NCI-H187 treated with DMSO at 0.1 percent for 48 hours (cell line): ENCODE data around the gene GPR173.

Source experiments
- DNase-seq: peaks from one replicate; lab custom pipeline; 2025; lab: John Stamatoyannopoulos, UW

The GPR173 gene

GRCh38 chrX:53089925-53090324, 41.3 kb downstream of the GPR173 start:
- DNase-seq, result no peak

GRCh38 chrX:53091354-53091753, 42.8 kb downstream of the GPR173 start:
- no peak for DNase-seq

- no peak for DNase-seq
Measured at GRCh38 chrX:53093177-53093655, 44.6 kb downstream of the GPR173 start.

- DNase-seq, result peak; percentile 26
Measured at GRCh38 chrX:53093748-53094581, 45.4 kb downstream of the GPR173 start, which contains the start of gene KANTR. KANTR (plus strand) TSS chrX:53094142; CDS start chrX:53124273, 30,131 bp downstream.

- no peak for DNase-seq
Measured at GRCh38 chrX:53094582-53094905, 46.0 kb downstream of the GPR173 start.

GRCh38 chrX:53095796-53096195, 47.2 kb downstream of the GPR173 start:
- no peak for DNase-seq

GRCh38 chrX:53114864-53115549, 66.4 kb downstream of the GPR173 start:
- DNase-seq, result no peak

GRCh38 chrX:53115550-53115874, 66.9 kb downstream of the GPR173 start:
- DNase-seq, result no peak

GRCh38 chrX:53116101-53116500, 67.5 kb downstream of the GPR173 start:
- DNase-seq, result no peak

GRCh38 chrX:53122013-53122412, 73.4 kb downstream of the GPR173 start:
- no peak for DNase-seq

- no peak for DNase-seq
Measured at GRCh38 chrX:53125506-53125905, 76.9 kb downstream of the GPR173 start.

- no peak for DNase-seq
Measured at GRCh38 chrX:53126377-53126776, 77.8 kb downstream of the GPR173 start.

GRCh38 chrX:53128097-53128749, 79.6 kb downstream of the GPR173 start:
- DNase-seq, result no peak
